GM23338 (cell line): ENCODE results near the gene ID3. TPM values are rescaled to one million over a fixed set of nuclear protein-coding genes. Genes with fewer than 3 reads are reported as not detected.

Source experiments
- ETS1 ChIP-seq: IDR thresholded peaks from 2 replicates; pipeline ENCODE4 v1.6.1; 2016; ENCODE audit warnings: antibody characterized with exemption
- EZH2phosphoT487 ChIP-seq: fragments of 200-600 bp; sonication (generic); IDR thresholded peaks from one replicate; pipeline ENCODE4 v1.8.1; 2018; ENCODE audit warnings: antibody characterized with exemption; ENCODE audit not compliant: unreplicated experiment
- JUNB ChIP-seq: IDR thresholded peaks from one replicate; pipeline ENCODE4 v1.6.1; 2016; ENCODE audit warnings: antibody characterized with exemption; ENCODE audit not compliant: unreplicated experiment
- POLR2AphosphoS5 ChIP-seq: IDR thresholded peaks from 2 replicates; pipeline ENCODE4 v1.6.1; 2016; ENCODE audit warnings: antibody characterized with exemption, low read depth
- ZNF114 ChIP-seq: fragments of 250-450 bp; sonication (Bioruptor Pico); IDR thresholded peaks from 2 replicates; pipeline ENCODE4 v1.5.0; 2020; ENCODE audit warnings: mild to moderate bottlenecking, moderate library complexity
- ZNF331 ChIP-seq: fragments of 250-450 bp; sonication (Bioruptor Pico); IDR thresholded peaks from 2 replicates; pipeline ENCODE4 v1.5.0; 2020; ENCODE audit warnings: low read depth, mild to moderate bottlenecking, moderate library complexity
- ZNF462 ChIP-seq: fragments of 250-450 bp; sonication (Bioruptor Pico); IDR thresholded peaks from 2 replicates; pipeline ENCODE4 v1.5.0; 2020; ENCODE audit warnings: mild to moderate bottlenecking, moderate library complexity
- polyA plus RNA-seq: library from polyadenylated mRNA; unstranded; fragments of >200 nt; fragmentation: Nextera tagmentation; extraction: Ambion mirVana; gene quantifications from 2 replicates; pipeline ENCODE4 v1.2.1, GENCODE V29; 2016
- total RNA-seq: library from RNA; depleted of rRNA; stranded (reverse); fragments of >200 nt; shearing (Covaris generic); gene quantifications from 2 replicates; pipeline ENCODE4 v1.2.3, GENCODE V29; 2014

Gene ID3
- total and polyA plus RNA-seq, 2 experiments from 2014 or later, result 164 to 345 TPM

GRCh38 chr1:23557471-23558124 is 1.7 kb downstream of the ID3 start (continued):
- TF ChIP-seq ZNF462 (CRISPR knock-in tag) (no peak), ETS1 (no peak), POLR2AphosphoS5 (no peak; the same call in 1 of the 2 replicates), EZH2phosphoT487 (no peak), JUNB (no peak), ZNF331 (CRISPR knock-in tag) (no peak), ZNF114 (CRISPR knock-in tag) (no peak)
